ENCODE measurements around the gene SETD7. TPM values are rescaled to one million over a fixed set of nuclear protein-coding genes. Genes with fewer than 3 reads are reported as not detected.
"Not testable (repeated sequence)": the region's sequence is repeated elsewhere in the genome, so short reads cannot be mapped to it uniquely, and the experiment has no call there.

SETD7 gene
- total RNA-seq, 1 donor from 2014 or later = 50.0 TPM

GRCh38 chr4:139488442-139488841 lies 67.6 kb downstream of the SETD7 start:
- intact Hi-C loops (cut with micrococcal nuclease) = no loop called here
- ATAC-seq (no peak), DNase-seq (no peak)

GRCh38 chr4:139484783-139485311 lies 71.2 kb downstream of the SETD7 start:
- intact Hi-C loops (cut with micrococcal nuclease) = no loop called here
- no peak for ATAC-seq
- DNase-seq = no peak

- DNase-seq (no peak), ATAC-seq (no peak)
- intact Hi-C loops (cut with micrococcal nuclease) = no loop called here
Observed at GRCh38 chr4:139483000-139483399, 73.0 kb downstream of the SETD7 start.

GRCh38 chr4:139481465-139481864 lies 74.6 kb downstream of the SETD7 start:
- intact Hi-C loops (cut with micrococcal nuclease) = no loop called here
- DNase-seq (no peak), ATAC-seq (no peak)

- ATAC-seq (no peak), DNase-seq (no peak)
- intact Hi-C loops (cut with micrococcal nuclease) = no loop called here
Observed at GRCh38 chr4:139476363-139476762, 79.7 kb downstream of the SETD7 start.

GRCh38 chr4:139472852-139473251 lies 83.2 kb downstream of the SETD7 start:
- intact Hi-C loops (cut with micrococcal nuclease) = no loop called here
- no peak for ATAC-seq
- DNase-seq = no peak

GRCh38 chr4:139470997-139471665 lies 84.9 kb downstream of the SETD7 start:
- intact Hi-C loops (cut with micrococcal nuclease) = no loop called here
- DNase-seq (no peak), ATAC-seq (no peak)

GRCh38 chr4:139470295-139470694 lies 85.7 kb downstream of the SETD7 start:
- intact Hi-C loops (cut with micrococcal nuclease) = no loop called here
- ATAC-seq = no peak

GRCh38 chr4:139469869-139470268 lies 86.2 kb downstream of the SETD7 start:
- ATAC-seq (no peak), DNase-seq (no peak)
- intact Hi-C loops (cut with micrococcal nuclease) = no loop called here

More at GRCh38 chr4:139470295-139470694, 85.7 kb downstream of the SETD7 start:
- DNase-seq = no peak

- intact Hi-C loops (cut with micrococcal nuclease) = no loop called here
- no peak for DNase-seq
- no peak for ATAC-seq
Observed at GRCh38 chr4:139469216-139469615, 86.8 kb downstream of the SETD7 start.

- intact Hi-C loops (cut with micrococcal nuclease); ATAC-seq; DNase-seq: not testable (repeated sequence)
Observed at GRCh38 chr4:139468756-139469155, 87.3 kb downstream of the SETD7 start.

- intact Hi-C loops (cut with micrococcal nuclease) = no loop called here
- DNase-seq (no peak), ATAC-seq (no peak)
Observed at GRCh38 chr4:139465922-139466321, 90.1 kb downstream of the SETD7 start.

- intact Hi-C loops (cut with micrococcal nuclease); ATAC-seq; DNase-seq: not testable (repeated sequence)
Observed at GRCh38 chr4:139464512-139464911, 91.5 kb downstream of the SETD7 start.

GRCh38 chr4:139461022-139461628 lies 94.9 kb downstream of the SETD7 start:
- no peak for DNase-seq
- intact Hi-C loops (cut with micrococcal nuclease) = no loop called here
- no peak for ATAC-seq

GRCh38 chr4:139460565-139460964 lies 95.5 kb downstream of the SETD7 start:
- intact Hi-C loops (cut with micrococcal nuclease) = no loop called here

GRCh38 chr4:139458999-139459398 lies 97.0 kb downstream of the SETD7 start:
- intact Hi-C loops (cut with micrococcal nuclease) = loop anchor here (10.0 kb wide), 1 partner anchor 46 kb away; no protein-coding TSS in a partner anchor
- ATAC-seq (no peak), DNase-seq (no peak)

More at GRCh38 chr4:139460565-139460964, 95.5 kb downstream of the SETD7 start:
- no peak for DNase-seq
- ATAC-seq = no peak

- intact Hi-C loops (cut with micrococcal nuclease) = loop anchor here (10.0 kb wide), 1 partner anchor 46 kb away; no protein-coding TSS in a partner anchor
- no peak for DNase-seq
- ATAC-seq = no peak
Observed at GRCh38 chr4:139458543-139458942, 97.5 kb downstream of the SETD7 start.

GRCh38 chr4:139457318-139457717 lies 98.7 kb downstream of the SETD7 start:
- intact Hi-C loops (cut with micrococcal nuclease) = loop anchor here (10.0 kb wide), 1 partner anchor 47 kb away; no protein-coding TSS in a partner anchor
- no peak for ATAC-seq
- no peak for DNase-seq

GRCh38 chr4:139455126-139455538 lies 100.9 kb downstream of the SETD7 start:
- ATAC-seq = no peak
- DNase-seq = no peak
- intact Hi-C loops (cut with micrococcal nuclease) = loop anchor here (10.0 kb wide), 1 partner anchor 50 kb away; no protein-coding TSS in a partner anchor

All from left ventricle myocardium superior (tissue), 1 donor.